ENCODE measurements around the gene CRHR2.
"Not testable (repeated sequence)": the region's sequence is repeated elsewhere in the genome, so short reads cannot be mapped to it uniquely, and the experiment has no call there.

The CRHR2 gene

DNA sequence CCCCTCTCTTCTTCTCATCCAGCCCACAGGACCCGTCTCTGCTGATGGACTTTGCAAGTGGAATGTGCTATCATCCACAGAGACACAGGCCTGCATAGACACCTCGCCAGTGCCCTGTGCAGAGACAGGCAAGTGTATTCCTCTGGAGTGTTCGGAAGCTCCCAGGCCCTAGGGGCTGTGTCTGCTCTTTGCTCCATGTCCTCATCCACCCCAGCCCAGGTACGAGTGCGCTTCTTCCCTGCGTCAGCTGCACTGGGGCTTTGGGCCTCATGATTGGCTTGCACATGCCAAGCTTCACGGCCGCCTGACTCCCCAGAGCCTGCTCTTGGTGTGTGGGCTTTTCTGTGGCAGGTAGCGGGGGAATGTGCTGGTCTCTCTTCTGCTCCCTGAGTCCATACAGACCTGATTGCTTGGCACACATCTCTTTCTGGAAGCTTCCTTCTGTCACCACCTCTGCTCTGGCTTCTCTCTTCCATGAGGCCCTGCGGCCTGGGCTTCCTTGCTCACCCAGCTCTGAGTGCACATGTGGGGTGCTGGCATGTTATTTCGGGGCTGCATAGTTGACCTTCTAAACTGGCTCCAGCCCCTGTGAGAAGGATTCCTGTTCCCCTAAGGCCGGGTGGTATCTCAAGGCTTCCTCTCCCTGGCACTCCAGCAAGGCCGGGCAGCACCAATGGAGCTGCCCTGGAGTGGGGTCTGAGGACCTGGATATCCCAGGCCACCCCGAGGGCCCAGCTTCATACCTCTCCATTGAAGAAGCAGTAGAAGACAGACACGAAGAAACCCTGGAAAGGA, 27.8 kb downstream of the CRHR2 start:
- no peak for DNase-seq (ENCODE audit: low read depth in 2 of 2)

DNA sequence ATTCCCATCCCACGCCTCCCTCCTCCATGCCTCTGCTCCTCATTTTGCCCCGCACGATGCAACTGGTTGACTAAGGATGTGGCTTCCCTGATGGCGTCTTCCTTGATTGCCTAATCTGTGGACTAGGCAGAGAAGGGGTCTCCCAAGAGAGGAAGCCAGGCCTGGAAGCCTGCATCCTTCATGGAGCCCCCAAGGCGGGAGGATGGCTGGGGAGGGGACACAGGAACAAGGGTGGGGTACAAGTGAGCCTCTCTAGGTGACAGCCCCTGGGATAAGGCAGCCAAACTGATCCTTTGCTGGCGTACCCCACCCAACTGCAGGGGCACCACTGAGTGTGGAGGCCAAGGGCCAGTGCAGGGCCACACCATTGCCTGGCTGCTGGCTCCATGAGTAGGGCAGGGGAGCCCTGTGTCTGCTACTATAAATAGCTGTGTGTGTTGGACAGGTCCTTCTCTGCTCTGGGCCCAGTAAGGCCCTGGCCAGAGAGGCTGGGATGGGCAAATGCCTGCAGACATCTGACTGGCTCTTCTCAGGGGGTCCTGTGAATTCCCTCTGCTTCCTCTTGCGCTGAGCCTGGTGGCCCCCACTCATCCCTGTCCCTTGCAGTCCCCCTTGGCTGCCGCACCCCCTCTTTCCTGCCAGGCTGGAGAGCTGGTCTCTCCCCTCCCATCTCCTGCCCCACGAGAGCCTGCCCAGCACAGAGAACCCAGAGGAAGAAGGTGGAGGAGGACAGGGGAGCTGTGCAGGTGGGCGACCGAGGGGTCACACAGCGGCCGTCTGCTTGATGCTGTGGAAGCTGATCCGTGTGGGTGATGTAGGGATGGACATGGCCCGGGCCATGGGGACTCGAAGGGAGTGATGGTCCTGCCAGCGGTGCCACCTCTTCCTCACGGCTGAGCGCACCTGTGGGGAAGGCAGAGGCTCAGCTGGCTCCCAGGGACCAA, 29.3 kb downstream of the CRHR2 start:
- no peak for DNase-seq (ENCODE audit: low read depth in 2 of 2)

- DNase-seq (ENCODE audit: low read depth in 2 of 2) = no peak
Observed at GRCh38 chr7:30652132-30652531, 30.1 kb downstream of the CRHR2 start.

DNA sequence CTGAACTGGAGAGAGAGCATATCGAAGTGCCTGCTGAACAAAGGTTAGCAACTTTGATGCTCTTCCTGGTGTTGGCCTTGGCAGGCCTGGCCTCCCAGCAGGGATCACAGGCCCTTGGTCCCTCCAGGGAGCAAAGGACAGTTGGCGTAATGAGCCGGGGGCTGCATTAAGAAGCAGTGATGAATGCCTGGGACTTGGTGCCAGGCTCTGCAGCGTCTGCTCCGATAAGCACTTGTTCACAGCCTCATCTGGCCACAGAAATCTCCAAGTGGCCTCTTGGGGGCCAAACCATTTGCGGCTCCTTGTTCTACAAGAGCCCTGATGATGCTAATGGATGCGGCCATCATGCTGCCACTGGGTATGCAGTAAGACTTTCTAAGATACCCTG, 31.8 kb downstream of the CRHR2 start:
- no peak for DNase-seq (ENCODE audit: low read depth in 2 of 2)

- DNase-seq (ENCODE audit: low read depth in 2 of 2) = no peak
Observed at GRCh38 chr7:30649717-30650420, 32.4 kb downstream of the CRHR2 start.

GRCh38 chr7:30648744-30649540, 33.3 kb downstream of the CRHR2 start:
- DNase-seq (ENCODE audit: low read depth in 2 of 2) = no peak

DNA sequence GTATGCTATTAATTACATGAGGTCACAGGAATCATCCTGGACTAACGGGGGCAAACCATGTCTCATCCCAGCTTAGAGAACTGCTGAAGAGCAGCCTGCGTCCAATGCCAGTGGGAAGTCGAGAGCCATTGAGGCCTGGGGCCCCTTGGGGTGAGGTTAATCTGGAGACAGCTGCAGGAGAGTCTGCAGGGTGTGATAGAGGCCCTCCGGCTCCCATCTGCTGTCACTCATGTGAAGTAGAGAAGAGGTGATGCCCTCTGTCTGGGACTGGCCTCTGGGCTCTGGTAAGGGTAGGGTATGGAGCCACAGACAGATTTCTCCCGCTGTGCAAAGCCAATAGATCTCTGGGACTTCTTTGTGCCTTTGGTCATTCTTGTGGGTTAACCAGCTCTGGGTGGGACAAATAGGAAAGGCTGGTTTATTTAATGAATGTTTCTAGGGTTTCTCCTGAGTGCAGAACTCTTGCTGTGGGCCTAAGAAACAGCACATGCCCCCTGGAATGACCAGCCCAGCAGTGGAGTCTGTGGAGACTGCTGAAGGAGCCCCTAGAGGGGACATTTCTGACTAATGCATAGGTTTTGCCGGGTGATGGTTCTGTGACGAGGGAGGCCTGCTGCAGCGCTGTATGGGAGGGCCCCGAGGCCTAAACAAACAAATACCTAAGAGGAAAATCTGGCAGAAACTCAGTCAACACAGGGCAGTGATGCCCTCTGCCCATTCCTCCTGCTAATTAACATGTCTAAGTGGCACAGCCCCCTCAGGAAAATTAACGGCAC, 34.5 kb downstream of the CRHR2 start:
- DNase-seq (ENCODE audit: low read depth in 2 of 2) = no peak

DNA sequence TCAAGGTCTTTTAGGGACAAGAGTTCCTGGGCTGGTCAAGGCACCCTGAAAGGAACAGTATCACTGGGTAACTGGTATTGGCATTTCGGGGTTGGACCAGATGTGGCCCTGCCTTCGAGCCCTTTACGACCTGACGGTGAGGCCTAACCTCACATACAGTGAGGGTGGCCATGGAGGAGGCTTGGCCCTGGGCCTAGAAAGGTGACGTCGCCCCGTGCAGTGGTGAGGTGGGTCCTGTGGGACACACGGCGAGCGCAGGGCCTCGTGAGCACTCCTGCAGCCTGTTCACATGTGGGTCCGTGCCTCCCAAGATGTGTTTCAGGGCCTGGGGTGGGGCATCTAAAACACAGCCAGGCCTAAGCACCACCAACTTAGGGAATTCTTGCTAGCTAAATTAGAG, 36.1 kb downstream of the CRHR2 start:
- DNase-seq (ENCODE audit: low read depth in 2 of 2) = no peak

DNA sequence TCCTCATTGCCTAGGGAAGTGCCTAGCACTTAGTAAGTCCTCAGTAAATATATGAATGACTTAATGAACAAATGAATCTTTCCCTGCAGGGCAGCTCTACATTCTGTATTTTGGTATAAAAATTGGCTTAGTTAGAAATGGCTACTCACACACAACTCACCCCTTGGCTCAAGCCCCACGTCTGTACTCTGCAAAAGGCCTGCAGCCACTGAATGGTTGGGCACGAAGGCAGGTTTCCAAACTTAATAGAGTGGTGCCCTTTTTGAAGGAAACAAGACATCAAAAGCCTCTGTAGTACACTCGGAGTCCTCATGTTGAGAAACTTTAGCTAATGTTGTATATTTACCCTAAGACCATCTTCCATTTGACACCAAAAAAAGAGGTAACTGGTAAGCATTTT, 36.6 kb downstream of the CRHR2 start:
- DNase-seq (ENCODE audit: low read depth in 2 of 2) = no peak

GRCh38 chr7:30644286-30644955, 37.8 kb downstream of the CRHR2 start:
- DNase-seq (ENCODE audit: low read depth in 2 of 2) = no peak

GRCh38 chr7:30642789-30643188, 39.5 kb downstream of the CRHR2 start:
- no peak for DNase-seq (ENCODE audit: low read depth in 2 of 2)

DNA sequence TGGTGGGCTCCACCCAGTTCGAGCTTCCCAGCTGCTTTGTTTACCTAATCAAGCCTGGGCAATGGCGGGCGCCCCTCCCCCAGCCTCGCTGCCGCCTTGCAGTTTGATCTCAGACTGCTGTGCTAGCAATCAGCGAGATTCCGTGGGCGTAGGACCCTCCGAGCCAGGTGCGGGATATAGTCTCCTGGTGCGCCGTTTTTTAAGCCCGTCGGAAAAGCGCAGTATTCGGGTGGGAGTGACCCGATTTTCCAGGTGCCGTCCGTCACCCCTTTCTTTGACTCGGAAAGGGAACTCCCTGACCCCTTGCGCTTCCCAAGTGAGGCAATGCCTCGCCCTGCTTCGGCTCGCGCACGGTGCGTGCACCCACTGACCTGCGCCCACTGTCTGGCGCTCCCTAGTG, 39.9 kb downstream of the CRHR2 start:
- not testable (repeated sequence) for DNase-seq (ENCODE audit: low read depth in 2 of 2)

- no peak for DNase-seq (ENCODE audit: low read depth in 2 of 2)
Observed at GRCh38 chr7:30635798-30636197, 46.5 kb downstream of the CRHR2 start.

GRCh38 chr7:30634634-30635201, 47.5 kb downstream of the CRHR2 start:
- no peak for DNase-seq (ENCODE audit: low read depth in 2 of 2)

- DNase-seq (ENCODE audit: low read depth in 2 of 2) = no peak
Observed at GRCh38 chr7:30634193-30634626, 48.0 kb downstream of the CRHR2 start.

GRCh38 chr7:30633223-30633622, 49.0 kb downstream of the CRHR2 start:
- DNase-seq (ENCODE audit: low read depth in 2 of 2) = no peak

DNA sequence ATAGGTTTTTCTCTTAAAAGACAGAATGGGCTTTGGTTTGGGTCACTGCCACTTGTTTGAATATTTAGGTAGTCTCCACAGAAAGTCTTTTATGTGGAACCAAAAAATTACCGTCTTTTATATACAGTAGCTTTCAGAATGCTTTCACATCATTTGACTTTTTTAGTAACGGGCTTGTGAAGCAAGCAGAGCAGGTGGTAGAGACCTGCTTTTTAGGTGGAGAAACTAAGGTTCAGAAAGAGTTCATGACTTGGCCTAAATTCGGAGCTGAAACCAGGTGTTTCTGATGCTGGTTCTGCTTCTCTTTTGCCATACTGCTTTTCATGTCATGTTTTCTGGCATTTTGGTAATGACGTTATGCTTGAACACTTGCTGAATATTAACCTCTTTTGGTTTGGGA, 51.3 kb downstream of the CRHR2 start:
- DNase-seq (ENCODE audit: low read depth in 2 of 2) = no peak

DNA sequence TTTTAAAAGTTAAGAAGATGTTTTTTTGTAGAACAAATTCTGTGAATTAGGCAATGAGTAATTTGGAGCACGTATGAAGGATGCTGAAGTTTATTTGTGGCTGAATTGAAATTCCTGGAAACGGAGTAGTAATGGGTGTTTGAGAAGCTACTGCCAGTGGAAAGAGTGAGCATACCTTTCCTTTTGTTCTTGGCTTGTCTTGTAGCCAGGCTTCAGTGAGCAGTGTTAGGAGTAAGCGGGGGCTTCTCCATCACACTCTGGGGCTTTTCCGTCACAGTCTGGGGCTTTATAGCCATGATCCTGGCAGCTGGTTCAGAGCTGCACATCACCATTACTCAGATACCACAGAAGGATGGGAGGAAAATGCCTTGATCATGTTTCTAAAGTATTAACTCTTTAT, 55.2 kb downstream of the CRHR2 start:
- no peak for DNase-seq (ENCODE audit: low read depth in 2 of 2)

- DNase-seq (ENCODE audit: low read depth in 2 of 2) = no peak
Observed at GRCh38 chr7:30625283-30625682, 57.0 kb downstream of the CRHR2 start.

- DNase-seq (ENCODE audit: low read depth in 2 of 2) = no peak
Observed at GRCh38 chr7:30618961-30619360, 63.3 kb downstream of the CRHR2 start.
